Esophagus muscularis mucosa (tissue), 4 donors: Measurements from ENCODE around the gene PIM3. TPM values are rescaled to one million over a fixed set of nuclear protein-coding genes. Genes with fewer than 3 reads are reported as not detected.
"Not testable (repeated sequence)": the region's sequence is repeated elsewhere in the genome, so short reads cannot be mapped to it uniquely, and the experiment has no call there.

ENCODE experiments used
- DNase-seq: peaks from one replicate; pipeline ENCODE4 v3.0.0-alpha.2; 2017; ENCODE audit errors: extremely low spot score
- H3K27ac ChIP-seq, 4 donors: fragments of 200-600 bp; sonication (generic); replicated peaks in 1 of 4; 1 replicate in 3 of 4; 2 replicates in 1 of 4; pipeline ENCODE4 v1.5.1; 2016 to 2019; ENCODE audit warnings: mild to moderate bottlenecking in 1 of 4
- H3K27me3 ChIP-seq, 4 donors: fragments of 200-600 bp; sonication (generic); one replicate each; pipeline versions ENCODE4 v1.5.1 to v1.6.0; 2016 to 2019
- H3K36me3 ChIP-seq, 4 donors: fragments of 200-600 bp; sonication (generic); one replicate each; pipeline ENCODE4 v1.5.1; 2016 to 2019
- H3K4me1 ChIP-seq, 4 donors: fragments of 200-600 bp; sonication (generic); one replicate each; pipeline ENCODE4 v1.5.1; 2016 to 2019
- H3K4me3 ChIP-seq, 4 donors: fragments of 200-600 bp; sonication (generic); 1 replicate in 2 of 4; 2 replicates in 2 of 4; pipeline ENCODE4 v1.5.1; 2016 to 2019; ENCODE audit warnings: mild to moderate bottlenecking in 4 of 4, moderate library complexity in 1 of 4
- H3K9me3 ChIP-seq, 4 donors: fragments of 200-600 bp; sonication (generic); 1 replicate in 3 of 4; 2 replicates in 1 of 4; pipeline ENCODE4 v1.5.1; 2016 to 2019
- EP300 ChIP-seq: sonication (generic); formaldehyde crosslinking; IDR thresholded peaks from one replicate; pipeline ENCODE4 v1.6.1; 2017; ENCODE audit warnings: antibody characterized with exemption
- POLR2A ChIP-seq: fragments of 450-650 bp; IDR thresholded peaks from one replicate; pipeline ENCODE4 v1.6.1; 2017; ENCODE audit warnings: antibody characterized with exemption, moderate library complexity, mild to moderate bottlenecking, low read depth
- POLR2AphosphoS5 ChIP-seq, 2 donors: sonication (generic); formaldehyde crosslinking; IDR thresholded peaks; one replicate each; pipeline ENCODE4 v1.6.1; 2017; ENCODE audit warnings: antibody characterized with exemption in 2 of 2
- WGBS: methylation state at CpG from one replicate; pipeline ENCODE4 v1.1.5; 2018; 5-methylcytosine and 5-hydroxymethylcytosine counted together
- intact Hi-C: fragments of 100-400 bp; cut with DNase I; formaldehyde crosslinking; loops from one replicate; pipeline ENCODE4 v1.15.1; 2023
- total RNA-seq, 4 donors: library from RNA; depleted of rRNA; stranded (reverse); fragments of >200 nt; gene quantifications; one replicate each; pipeline versions ENCODE4 v1.1.0 to v1.2.1, GENCODE V29; 2016
- TF ChIP-seq, protein P1 (sequence below), 3 experiments: fragments of 200-600 bp in 2 of 3; fragments of 450-650 bp in 1 of 3; sonication (generic) in 2 of 3; IDR thresholded peaks; one replicate each; pipeline ENCODE4 v1.5.1; 2017 to 2019; ENCODE audit warnings: antibody characterized with exemption in 3 of 3, mild to moderate bottlenecking in 2 of 3, moderate library complexity in 1 of 3

Gene PIM3
- total RNA-seq, 4 donors from 2014 or later: 36.1 to 106 (median 56.5) TPM

DNA sequence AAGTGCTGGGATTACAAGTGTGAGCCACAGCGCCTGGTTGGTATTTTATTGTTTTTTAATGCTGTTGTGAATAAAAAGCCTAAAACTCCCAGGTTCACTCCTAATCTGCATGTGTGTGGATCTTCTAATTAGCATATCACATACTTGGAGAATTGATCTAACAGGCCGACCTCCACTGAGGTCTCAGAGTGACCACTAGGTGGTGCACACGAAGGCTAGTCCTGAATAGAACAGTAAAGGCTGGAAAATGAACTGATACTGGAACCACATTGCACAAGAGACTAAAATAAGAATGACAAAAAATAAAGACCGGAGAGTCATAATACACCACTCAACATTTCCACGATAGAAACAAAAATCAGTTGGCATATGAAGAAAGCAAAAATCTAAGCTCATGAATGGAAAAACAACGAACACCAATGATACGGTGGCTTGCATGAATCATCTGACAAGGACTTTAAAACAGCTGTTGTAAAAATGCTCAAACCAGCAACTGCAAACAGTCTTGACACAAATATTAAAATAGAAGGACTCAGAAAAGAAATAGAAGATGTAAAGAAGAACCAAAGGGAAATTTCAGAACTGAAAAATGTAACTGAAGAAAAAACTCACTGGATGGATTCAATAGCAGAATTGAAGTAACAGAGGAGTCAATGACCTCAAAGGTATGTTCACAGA, 19.2 kb downstream of the PIM3 start:
- peaks cover 0 to 15% (median 0%) of the 10 kb centered on the region in 4 donors for H3K9me3 ChIP-seq
- DNase-seq: no peak
- H3K4me1 ChIP-seq: peaks cover 11 to 19% (median 13%) of the 10 kb centered on the region in 4 donors
- peaks cover 0 to 39% (median 22%) of the 10 kb centered on the region in 4 donors for H3K27me3 ChIP-seq
- no peaks in the 10 kb centered on the region for H3K36me3 ChIP-seq
- no peak overlapping the region for H3K27ac ChIP-seq
- H3K4me3 ChIP-seq: no peak overlapping the region
- WGBS: 57% methylated on average over 7 of the region's 7 CpGs
- TF ChIP-seq POLR2AphosphoS5 (IDR thresholded peaks at IDR 0.05) (no peak), EP300 (no peak), POLR2A (no peak)
- TF ChIP-seq, protein P1, sequence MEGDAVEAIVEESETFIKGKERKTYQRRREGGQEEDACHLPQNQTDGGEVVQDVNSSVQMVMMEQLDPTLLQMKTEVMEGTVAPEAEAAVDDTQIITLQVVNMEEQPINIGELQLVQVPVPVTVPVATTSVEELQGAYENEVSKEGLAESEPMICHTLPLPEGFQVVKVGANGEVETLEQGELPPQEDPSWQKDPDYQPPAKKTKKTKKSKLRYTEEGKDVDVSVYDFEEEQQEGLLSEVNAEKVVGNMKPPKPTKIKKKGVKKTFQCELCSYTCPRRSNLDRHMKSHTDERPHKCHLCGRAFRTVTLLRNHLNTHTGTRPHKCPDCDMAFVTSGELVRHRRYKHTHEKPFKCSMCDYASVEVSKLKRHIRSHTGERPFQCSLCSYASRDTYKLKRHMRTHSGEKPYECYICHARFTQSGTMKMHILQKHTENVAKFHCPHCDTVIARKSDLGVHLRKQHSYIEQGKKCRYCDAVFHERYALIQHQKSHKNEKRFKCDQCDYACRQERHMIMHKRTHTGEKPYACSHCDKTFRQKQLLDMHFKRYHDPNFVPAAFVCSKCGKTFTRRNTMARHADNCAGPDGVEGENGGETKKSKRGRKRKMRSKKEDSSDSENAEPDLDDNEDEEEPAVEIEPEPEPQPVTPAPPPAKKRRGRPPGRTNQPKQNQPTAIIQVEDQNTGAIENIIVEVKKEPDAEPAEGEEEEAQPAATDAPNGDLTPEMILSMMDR (IDR thresholded peaks at IDR 0.05): peak; percentile 28 to 58 (median 46)
- intact Hi-C loops: no loop called here

DNA sequence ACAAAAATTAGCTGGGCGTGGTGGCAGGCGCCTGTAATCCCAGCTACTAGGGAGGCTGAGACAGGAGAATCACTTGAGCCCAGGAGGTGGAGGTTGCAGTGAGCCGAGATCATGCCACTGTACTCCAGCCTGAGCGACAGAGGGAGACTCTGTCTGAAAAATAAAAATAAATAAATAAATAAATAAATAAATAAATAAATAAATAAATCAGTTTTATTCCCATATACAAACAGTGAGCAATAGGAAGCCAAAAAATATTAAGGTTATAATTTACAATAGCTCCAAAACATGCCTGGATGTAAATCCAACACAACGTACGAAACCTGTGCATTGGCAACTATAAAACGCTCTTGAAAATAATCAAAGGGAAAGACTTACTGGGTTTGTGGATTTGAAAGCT, 21.2 kb downstream of the PIM3 start:
- DNase-seq, H3K36me3 ChIP-seq, intact Hi-C loops, H3K27ac ChIP-seq, H3K4me3 ChIP-seq: not testable (repeated sequence)
- peaks cover 0 to 49% (median 23%) of the 10 kb centered on the region in 4 donors for H3K27me3 ChIP-seq
- peaks cover 0 to 26% (median 0%) of the 10 kb centered on the region in 4 donors for H3K9me3 ChIP-seq
- H3K4me1 ChIP-seq: peaks cover 5 to 12% (median 10%) of the 10 kb centered on the region in 4 donors
- WGBS: 95% methylated on average over 7 of the region's 7 CpGs

DNA sequence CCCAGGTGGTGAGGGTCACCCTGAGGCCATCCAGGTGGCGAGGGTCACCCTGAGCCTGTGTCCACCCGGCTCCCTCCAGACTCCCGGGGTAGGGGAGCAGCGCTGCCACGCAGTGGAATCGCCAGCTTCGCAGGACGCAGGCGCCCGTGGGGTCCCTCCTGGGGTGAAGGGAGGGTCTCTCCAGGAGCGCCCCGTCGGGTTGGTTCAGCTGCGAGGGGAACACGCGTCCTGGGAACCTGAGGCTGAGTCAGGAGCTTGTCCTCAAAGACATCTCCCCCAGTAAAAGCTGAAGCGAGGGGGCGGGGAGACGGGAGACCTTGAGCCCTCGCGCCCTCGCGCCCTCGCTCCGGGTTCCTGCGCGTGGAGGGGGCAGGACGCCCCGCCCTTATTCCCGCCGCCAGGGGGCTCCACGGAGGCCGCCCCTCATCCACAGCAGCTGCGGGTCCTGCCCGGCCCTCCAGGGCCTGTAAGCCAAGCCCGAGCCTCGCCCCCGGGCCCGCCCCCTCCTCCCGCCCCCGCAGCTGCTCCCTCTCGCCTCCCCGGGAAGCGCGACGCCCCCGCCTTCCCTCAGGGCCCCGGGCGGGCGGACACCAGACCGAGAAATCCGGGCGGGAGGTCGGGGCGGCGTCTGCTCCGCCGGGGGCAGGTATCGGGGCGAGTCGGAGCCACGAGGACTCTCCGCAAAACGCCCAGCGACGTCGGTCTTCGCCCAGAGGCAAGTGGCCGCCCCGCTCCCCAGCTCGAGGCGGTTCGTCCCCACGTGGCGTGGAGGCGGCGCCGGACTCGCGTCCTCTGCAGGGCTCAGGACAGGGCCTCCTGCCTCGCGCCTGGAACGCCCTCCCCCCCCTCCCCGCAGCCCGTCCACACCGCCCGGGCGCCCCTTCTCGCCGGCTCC, 22.8 kb downstream of the PIM3 start:
- Histone ChIP-seq H3K36me3 (no peaks in the 10 kb centered on the region), H3K27ac (no peak overlapping the region), H3K27me3 (peaks cover 0 to 49% (median 23%) of the 10 kb centered on the region in 4 donors), H3K9me3 (peaks cover 0 to 26% (median 0%) of the 10 kb centered on the region in 4 donors), H3K4me3 (peak overlapping the region; percentile 30 to 48 (median 34)), H3K4me1 (peaks cover 5 to 12% (median 10%) of the 10 kb centered on the region in 4 donors)
- intact Hi-C loops: no loop called here
- DNase-seq: no peak
- TF ChIP-seq, protein P1 (IDR thresholded peaks at IDR 0.05): peak; percentile 7 to 36 (median 19)
- no peak for TF ChIP-seq EP300
- no CpG with 5 or more reads among the region's 90 CpGs for WGBS

DNA sequence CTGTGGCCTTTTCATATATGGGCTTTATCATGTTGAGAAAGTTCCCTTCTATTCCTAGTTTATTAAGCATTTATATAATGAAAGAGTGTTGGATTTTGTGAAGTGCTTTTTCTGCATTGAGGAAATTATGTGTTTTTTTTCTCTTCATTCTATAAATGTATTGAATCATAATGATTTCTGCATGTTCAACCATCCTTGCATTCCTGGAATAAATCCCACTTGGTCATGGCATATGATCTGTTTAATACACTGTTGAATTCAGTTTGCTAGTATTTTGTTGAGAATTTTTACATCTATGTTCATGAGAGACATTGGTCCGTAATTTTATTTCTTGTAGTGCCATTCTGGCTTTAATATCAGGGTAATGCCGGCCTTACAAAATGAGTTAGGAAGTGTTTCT, 25.8 kb downstream of the PIM3 start:
- WGBS: 75% methylated on average over 2 of the region's 2 CpGs
- DNase-seq: no peak
- Histone ChIP-seq H3K27ac (no peak overlapping the region), H3K4me3 (no peak overlapping the region), H3K9me3 (peaks cover 0 to 23% (median 7%) of the 10 kb centered on the region in 4 donors), H3K4me1 (peaks cover 5 to 12% (median 10%) of the 10 kb centered on the region in 4 donors), H3K27me3 (peaks cover 0 to 43% (median 23%) of the 10 kb centered on the region in 4 donors), H3K36me3 (no peaks in the 10 kb centered on the region)
- TF ChIP-seq, protein P1 (IDR thresholded peaks at IDR 0.05): no peak
- TF ChIP-seq EP300 (no peak), POLR2A (no peak), POLR2AphosphoS5 (IDR thresholded peaks at IDR 0.05) (no peak)
- intact Hi-C loops: no loop called here

DNA sequence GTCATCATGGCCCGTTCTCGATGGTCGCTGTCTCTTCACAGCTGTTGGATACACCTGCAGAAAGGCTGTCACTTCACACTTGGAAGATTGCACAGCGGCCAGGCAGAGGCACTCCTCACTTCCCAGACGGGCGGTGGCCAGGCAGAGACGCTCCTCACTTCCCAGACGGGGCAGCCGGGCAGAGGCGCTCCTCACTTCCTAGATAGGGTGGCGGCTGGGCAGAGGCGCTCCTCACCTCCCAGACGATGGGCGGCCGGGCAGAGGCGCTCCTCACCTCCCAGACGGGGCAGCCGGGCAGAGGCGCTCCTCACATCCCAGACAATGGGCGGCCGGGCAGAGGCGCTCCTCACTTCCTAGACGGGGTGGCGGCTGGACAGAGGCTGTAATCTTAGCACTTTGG, 29.3 kb downstream of the PIM3 start:
- H3K4me3 ChIP-seq, H3K36me3 ChIP-seq, DNase-seq, H3K4me1 ChIP-seq, H3K27ac ChIP-seq: not testable (repeated sequence)
- intact Hi-C loops: loop anchor here (5.0 kb wide), 1 partner anchor 58 kb away; no protein-coding TSS in a partner anchor
- 87% methylated on average over 7 of the region's 24 CpGs for WGBS
- peaks cover 0 to 34% (median 11%) of the 10 kb centered on the region in 4 donors for H3K9me3 ChIP-seq
- H3K27me3 ChIP-seq: peaks cover 0 to 14% (median under 1%) of the 10 kb centered on the region in 4 donors
